Activated T-cell treated with anti-CD3 and anti-CD28 coated beads for 1 hour (primary cell): ENCODE measurements around the gene USP17L27.
"Not testable (repeated sequence)": the region's sequence is repeated elsewhere in the genome, so short reads cannot be mapped to it uniquely, and the experiment has no call there.

Source experiments
- DNase-seq: peaks from one replicate; pipeline ENCODE4 v3.0.0-alpha.2; 2020; ENCODE audit warnings: low read depth

USP17L27 gene, protein sequence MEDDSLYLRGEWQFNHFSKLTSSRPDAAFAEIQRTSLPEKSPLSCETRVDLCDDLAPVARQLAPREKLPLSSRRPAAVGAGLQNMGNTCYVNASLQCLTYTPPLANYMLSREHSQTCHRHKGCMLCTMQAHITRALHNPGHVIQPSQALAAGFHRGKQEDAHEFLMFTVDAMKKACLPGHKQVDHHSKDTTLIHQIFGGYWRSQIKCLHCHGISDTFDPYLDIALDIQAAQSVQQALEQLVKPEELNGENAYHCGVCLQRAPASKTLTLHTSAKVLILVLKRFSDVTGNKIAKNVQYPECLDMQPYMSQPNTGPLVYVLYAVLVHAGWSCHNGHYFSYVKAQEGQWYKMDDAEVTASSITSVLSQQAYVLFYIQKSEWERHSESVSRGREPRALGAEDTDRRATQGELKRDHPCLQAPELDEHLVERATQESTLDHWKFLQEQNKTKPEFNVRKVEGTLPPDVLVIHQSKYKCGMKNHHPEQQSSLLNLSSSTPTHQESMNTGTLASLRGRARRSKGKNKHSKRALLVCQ

DNA sequence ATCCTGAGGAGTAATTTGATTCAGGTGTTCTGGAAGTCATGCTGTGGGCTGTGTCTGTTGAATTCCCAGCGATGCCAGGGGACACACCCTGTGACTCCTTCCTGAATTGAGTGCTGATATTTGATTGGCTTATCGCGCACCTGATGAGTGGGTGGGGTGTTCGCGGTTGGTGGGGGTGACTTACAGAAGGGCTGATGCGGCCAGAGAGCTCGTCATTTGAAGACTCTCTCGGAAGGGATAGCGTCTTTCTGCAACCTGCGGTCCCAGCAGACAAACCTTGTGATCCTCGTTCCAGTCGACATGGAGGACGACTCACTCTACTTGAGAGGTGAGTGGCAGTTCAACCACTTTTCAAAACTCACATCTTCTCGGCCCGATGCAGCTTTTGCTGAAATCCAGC is at the start of gene USP17L27:
USP17L27 (plus strand) TSS at position 301 of the 400 bp plus-strand sequence; CDS start at position 301, 0 bp downstream.
- not testable (repeated sequence) for DNase-seq

DNA sequence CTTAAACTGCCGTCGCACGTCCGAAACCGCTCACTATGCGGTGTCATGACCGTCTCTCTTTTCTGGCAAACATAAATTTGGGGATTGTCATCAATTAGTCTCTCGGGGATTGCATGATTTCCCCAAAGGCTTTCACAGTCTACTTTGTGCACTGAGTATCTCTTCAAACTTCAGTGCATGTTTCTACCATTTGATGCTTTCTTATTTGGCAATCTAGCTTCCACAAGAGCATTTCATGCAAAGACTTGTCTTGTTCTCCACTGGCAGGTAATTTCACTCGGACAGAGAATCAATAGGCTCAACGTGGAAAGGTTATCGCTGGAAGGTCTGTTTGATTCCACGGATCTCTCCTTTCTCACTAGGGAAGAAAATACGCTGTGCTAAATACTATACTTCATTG is 19.8 kb upstream of the USP17L27 start:
- not testable (repeated sequence) for DNase-seq

DNA sequence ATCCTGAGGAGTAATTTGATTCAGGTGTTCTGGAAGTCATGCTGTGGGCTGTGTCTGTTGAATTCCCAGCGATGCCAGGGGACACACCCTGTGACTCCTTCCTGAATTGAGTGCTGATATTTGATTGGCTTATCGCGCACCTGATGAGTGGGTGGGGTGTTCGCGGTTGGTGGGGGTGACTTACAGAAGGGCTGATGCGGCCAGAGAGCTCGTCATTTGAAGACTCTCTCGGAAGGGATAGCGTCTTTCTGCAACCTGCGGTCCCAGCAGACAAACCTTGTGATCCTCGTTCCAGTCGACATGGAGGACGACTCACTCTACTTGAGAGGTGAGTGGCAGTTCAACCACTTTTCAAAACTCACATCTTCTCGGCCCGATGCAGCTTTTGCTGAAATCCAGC is 19.1 kb upstream of the USP17L27 start, which contains the start of gene USP17L24:
USP17L24 (plus strand) TSS at position 301 of the 400 bp plus-strand sequence; CDS start at position 301, 0 bp downstream.
- DNase-seq, result not testable (repeated sequence)

DNA sequence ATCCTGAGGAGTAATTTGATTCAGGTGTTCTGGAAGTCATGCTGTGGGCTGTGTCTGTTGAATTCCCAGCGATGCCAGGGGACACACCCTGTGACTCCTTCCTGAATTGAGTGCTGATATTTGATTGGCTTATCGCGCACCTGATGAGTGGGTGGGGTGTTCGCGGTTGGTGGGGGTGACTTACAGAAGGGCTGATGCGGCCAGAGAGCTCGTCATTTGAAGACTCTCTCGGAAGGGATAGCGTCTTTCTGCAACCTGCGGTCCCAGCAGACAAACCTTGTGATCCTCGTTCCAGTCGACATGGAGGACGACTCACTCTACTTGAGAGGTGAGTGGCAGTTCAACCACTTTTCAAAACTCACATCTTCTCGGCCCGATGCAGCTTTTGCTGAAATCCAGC is 14.3 kb upstream of the USP17L27 start, which contains the start of gene USP17L25:
USP17L25 (plus strand) TSS at position 301 of the 400 bp plus-strand sequence; CDS start at position 301, 0 bp downstream.
- DNase-seq, result not testable (repeated sequence)

DNA sequence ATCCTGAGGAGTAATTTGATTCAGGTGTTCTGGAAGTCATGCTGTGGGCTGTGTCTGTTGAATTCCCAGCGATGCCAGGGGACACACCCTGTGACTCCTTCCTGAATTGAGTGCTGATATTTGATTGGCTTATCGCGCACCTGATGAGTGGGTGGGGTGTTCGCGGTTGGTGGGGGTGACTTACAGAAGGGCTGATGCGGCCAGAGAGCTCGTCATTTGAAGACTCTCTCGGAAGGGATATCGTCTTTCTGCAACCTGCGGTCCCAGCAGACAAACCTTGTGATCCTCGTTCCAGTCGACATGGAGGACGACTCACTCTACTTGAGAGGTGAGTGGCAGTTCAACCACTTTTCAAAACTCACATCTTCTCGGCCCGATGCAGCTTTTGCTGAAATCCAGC is 9.6 kb upstream of the USP17L27 start, which contains the start of gene USP17L26:
USP17L26 (plus strand) TSS at position 301 of the 400 bp plus-strand sequence; CDS start at position 301, 0 bp downstream.
- not testable (repeated sequence) for DNase-seq

DNA sequence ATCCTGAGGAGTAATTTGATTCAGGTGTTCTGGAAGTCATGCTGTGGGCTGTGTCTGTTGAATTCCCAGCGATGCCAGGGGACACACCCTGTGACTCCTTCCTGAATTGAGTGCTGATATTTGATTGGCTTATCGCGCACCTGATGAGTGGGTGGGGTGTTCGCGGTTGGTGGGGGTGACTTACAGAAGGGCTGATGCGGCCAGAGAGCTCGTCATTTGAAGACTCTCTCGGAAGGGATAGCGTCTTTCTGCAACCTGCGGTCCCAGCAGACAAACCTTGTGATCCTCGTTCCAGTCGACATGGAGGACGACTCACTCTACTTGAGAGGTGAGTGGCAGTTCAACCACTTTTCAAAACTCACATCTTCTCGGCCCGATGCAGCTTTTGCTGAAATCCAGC is 4.8 kb upstream of the USP17L27 start, which contains the start of gene USP17L5:
USP17L5 (plus strand) TSS at position 301 of the 400 bp plus-strand sequence; CDS start at position 301, 0 bp downstream.
- DNase-seq, result not testable (repeated sequence)

DNA sequence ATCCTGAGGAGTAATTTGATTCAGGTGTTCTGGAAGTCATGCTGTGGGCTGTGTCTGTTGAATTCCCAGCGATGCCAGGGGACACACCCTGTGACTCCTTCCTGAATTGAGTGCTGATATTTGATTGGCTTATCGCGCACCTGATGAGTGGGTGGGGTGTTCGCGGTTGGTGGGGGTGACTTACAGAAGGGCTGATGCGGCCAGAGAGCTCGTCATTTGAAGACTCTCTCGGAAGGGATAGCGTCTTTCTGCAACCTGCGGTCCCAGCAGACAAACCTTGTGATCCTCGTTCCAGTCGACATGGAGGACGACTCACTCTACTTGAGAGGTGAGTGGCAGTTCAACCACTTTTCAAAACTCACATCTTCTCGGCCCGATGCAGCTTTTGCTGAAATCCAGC is 4.6 kb downstream of the USP17L27 start, which contains the start of gene USP17L28:
USP17L28 (plus strand) TSS at position 301 of the 400 bp plus-strand sequence; CDS start at position 301, 0 bp downstream.
- not testable (repeated sequence) for DNase-seq

DNA sequence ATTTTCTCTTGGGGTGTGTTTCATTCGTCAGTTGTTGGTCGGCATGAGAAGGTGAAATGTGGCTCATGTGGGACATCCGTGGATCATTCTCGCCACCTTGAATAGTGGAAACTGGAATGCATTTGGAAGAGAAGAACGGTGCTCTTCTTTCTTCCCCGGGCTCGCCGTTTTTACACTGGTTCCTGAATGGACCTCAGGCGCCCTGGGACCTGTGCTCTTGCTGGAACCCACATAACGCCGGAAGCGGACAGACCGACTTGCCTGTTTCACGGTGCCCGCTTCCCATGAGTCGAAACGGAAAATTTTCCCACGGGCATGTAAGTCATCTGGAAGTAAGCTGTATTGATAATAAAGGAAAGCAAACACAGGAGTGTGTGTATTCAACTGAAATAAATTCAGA is 6.9 kb downstream of the USP17L27 start:
- DNase-seq, result not testable (repeated sequence)

DNA sequence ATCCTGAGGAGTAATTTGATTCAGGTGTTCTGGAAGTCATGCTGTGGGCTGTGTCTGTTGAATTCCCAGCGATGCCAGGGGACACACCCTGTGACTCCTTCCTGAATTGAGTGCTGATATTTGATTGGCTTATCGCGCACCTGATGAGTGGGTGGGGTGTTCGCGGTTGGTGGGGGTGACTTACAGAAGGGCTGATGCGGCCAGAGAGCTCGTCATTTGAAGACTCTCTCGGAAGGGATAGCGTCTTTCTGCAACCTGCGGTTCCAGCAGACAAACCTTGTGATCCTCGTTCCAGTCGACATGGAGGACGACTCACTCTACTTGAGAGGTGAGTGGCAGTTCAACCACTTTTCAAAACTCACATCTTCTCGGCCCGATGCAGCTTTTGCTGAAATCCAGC is 9.4 kb downstream of the USP17L27 start, which contains the start of gene USP17L29:
USP17L29 (plus strand) TSS at position 301 of the 400 bp plus-strand sequence; CDS start at position 301, 0 bp downstream.
- DNase-seq, result not testable (repeated sequence)

DNA sequence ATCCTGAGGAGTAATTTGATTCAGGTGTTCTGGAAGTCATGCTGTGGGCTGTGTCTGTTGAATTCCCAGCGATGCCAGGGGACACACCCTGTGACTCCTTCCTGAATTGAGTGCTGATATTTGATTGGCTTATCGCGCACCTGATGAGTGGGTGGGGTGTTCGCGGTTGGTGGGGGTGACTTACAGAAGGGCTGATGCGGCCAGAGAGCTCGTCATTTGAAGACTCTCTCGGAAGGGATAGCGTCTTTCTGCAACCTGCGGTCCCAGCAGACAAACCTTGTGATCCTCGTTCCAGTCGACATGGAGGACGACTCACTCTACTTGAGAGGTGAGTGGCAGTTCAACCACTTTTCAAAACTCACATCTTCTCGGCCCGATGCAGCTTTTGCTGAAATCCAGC is 18.9 kb downstream of the USP17L27 start, which contains the start of gene USP17L30:
USP17L30 (plus strand) TSS at position 301 of the 400 bp plus-strand sequence; CDS start at position 301, 0 bp downstream.
- DNase-seq, result not testable (repeated sequence)

DNA sequence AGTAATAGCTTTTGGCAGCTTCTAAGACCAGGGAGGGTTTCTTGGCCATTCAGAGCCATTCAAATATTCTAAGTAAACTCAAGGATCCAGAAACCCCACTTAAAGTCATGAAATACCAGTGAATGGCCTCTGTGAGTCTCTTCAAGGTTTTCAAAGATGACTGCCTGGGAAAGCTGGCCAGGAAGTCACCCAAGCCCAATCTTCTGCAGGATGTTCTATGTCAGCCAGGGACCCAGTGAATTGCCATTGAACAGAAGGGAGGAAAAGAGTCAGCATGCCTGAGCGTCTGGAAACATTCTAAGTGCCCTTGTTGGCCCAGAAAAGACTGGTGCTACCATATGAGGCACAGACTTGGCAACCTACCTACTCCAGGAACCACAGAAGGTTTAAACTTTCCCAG is 35.9 kb downstream of the USP17L27 start:
- not testable (repeated sequence) for DNase-seq

DNA sequence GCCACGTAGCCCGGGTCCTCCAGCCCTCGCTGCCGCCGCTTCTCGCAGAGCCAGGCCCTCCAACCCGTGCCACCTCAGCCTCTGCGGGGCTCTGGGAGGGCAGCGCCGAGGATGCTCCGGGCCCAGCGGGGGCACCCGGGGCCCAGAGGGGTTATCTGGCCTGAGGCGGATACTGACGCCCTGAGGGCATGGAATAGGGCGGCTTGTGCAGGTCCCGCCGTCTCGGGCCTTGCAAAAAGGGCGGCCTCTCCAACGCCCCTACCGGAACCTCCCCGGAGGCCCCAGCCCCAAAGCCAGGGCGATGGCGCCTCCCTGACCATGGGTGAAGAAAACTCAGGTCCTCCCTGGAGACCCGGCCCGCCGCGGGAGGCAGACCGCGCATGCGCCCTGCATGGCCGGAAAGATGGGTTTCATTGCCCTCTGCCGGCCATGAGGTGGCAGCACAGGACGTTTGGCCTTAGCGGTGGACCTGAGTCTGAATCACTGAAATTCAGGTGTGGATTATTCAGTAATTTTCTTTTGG is 37.1 kb downstream of the USP17L27 start:
- peak; percentile 28 for DNase-seq

DNA sequence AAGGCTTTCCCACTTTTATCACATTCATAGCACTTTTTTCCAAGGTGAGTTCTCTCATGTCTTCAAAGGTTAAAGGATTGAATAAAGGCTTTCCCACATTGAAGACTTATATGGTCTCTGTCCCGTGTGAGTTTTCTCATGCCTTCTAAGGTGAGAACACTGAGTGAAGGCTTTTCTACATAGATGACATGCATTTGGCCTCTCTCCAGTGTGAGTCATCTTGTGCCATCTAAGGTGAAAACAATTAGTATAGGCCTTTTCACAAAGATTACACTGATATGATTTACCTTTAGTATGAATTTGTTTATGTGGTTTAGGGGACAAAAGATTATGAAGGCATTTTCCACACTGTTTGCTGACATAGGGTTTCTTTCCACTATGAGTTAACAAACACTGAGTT is 40.2 kb downstream of the USP17L27 start:
- DNase-seq, result no peak

DNA sequence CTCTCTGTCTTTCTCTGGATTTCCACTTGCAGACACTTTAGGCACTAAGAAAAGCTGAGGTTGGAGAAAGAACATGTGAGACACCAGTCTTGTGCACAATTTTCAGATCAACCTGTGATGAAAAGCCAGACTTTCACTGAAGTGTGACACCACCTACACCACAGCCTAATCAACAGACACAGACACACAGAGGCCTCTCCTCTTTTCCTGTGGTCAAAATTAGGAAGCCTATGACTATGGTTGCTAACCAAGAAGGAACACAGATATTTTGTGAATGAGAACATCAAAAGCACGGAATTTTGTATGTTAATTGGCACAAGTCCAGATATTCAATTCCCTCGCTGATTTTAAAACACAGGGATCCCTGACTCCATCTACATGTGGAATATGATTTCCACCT is 45.1 kb downstream of the USP17L27 start:
- not testable (repeated sequence) for DNase-seq
